Body of pancreas (tissue), 4 donors: ENCODE data around the gene ARRB2. TPM values are rescaled to one million over a fixed set of nuclear protein-coding genes. Genes with fewer than 3 reads are reported as not detected.
A peak's percentile ranks its signal among the peaks of the same experiment; 100 is the strongest.

Experiments
- ATAC-seq: fragments of 150-250 bp; one replicate; pipeline ENCODE4 v1.9.1; 2016
- DNase-seq, 4 donors: peaks; one replicate each; pipeline ENCODE4 v3.0.0-alpha.2; 2019
- H3K27ac ChIP-seq, 4 donors: fragments of 200-600 bp; sonication (generic); 1 replicate in 3 of 4; 2 replicates in 1 of 4; pipeline versions ENCODE4 v1.5.1 to v1.6.1; 2016 to 2019; ENCODE audit warnings: mild to moderate bottlenecking in 1 of 4, mixed read lengths in 1 of 4, moderate library complexity in 1 of 4
- H3K27me3 ChIP-seq, 2 donors: fragments of 200-600 bp; sonication (generic); one replicate each; pipeline ENCODE4 v1.6.0; 2016; ENCODE audit warnings: mild to moderate bottlenecking in 1 of 2
- H3K36me3 ChIP-seq, 2 donors: fragments of 200-600 bp; sonication (generic); replicated peaks in 1 of 2; 2 replicates each; pipeline ENCODE4 v1.5.1; 2016; ENCODE audit warnings: low read depth in 2 of 2; ENCODE audit not compliant: insufficient read depth in 1 of 2
- H3K4me1 ChIP-seq: fragments of 200-600 bp; sonication (generic); one replicate; pipeline ENCODE4 v1.6.0; 2016
- H3K4me3 ChIP-seq, 2 donors: fragments of 200-600 bp; sonication (generic); 1 replicate in 1 of 2; 2 replicates in 1 of 2; pipeline ENCODE4 v1.5.1; 2016 to 2019
- H3K9me3 ChIP-seq, 3 donors: fragments of 200-600 bp; sonication (generic); 1 replicate in 2 of 3; 2 replicates in 1 of 3; pipeline ENCODE4 v1.5.1; 2016
- POLR2A ChIP-seq, 3 donors: fragments of 450-650 bp; IDR thresholded peaks; one replicate each; pipeline ENCODE4 v1.6.1; 2016; ENCODE audit warnings: antibody characterized with exemption in 3 of 3, mild to moderate bottlenecking in 2 of 3
- WGBS, 2 donors: methylation state at CpG; one replicate each; pipeline ENCODE4 v1.1.5; 2017; 5-methylcytosine and 5-hydroxymethylcytosine counted together
- intact Hi-C: fragments of 100-400 bp; cut with DNase I; formaldehyde crosslinking; loops from one replicate; pipeline ENCODE4 v1.15.1; 2023
- total RNA-seq, 2 donors: library from RNA; depleted of rRNA; stranded (reverse); fragments of >200 nt; gene quantifications; one replicate each; pipeline ENCODE4 v1.1.0, GENCODE V29; 2016
- TF ChIP-seq, protein P1 (sequence below), 7 experiments: fragments of 450-650 bp in 4 of 7; fragments of 200-600 bp in 3 of 7; sonication (generic) in 3 of 7; IDR thresholded peaks; one replicate each; pipeline ENCODE4 v1.5.1; 2016 to 2019; ENCODE audit warnings: antibody characterized with exemption in 7 of 7

The ARRB2 gene
- total RNA-seq, 2 donors from 2014 or later: 12.5 to 13.2 TPM

GRCh38 chr17:4717791-4718190, 7.4 kb downstream of the ARRB2 start:
- ATAC-seq (no peak), DNase-seq (no peak)
- Histone ChIP-seq H3K27ac (no peak overlapping the region), H3K36me3 (peaks cover 0 to 2% of the 10 kb centered on the region in 2 donors), H3K4me3 (no peak overlapping the region), H3K27me3 (no peaks in the 10 kb centered on the region), H3K4me1 (peaks cover 34% of the 10 kb centered on the region), H3K9me3 (no peaks in the 10 kb centered on the region)
- intact Hi-C loops: no loop called here
- WGBS, 2 donors: 80 to 92% methylated on average over 14 to 17 of the region's 17 CpGs
- TF ChIP-seq, protein P1, sequence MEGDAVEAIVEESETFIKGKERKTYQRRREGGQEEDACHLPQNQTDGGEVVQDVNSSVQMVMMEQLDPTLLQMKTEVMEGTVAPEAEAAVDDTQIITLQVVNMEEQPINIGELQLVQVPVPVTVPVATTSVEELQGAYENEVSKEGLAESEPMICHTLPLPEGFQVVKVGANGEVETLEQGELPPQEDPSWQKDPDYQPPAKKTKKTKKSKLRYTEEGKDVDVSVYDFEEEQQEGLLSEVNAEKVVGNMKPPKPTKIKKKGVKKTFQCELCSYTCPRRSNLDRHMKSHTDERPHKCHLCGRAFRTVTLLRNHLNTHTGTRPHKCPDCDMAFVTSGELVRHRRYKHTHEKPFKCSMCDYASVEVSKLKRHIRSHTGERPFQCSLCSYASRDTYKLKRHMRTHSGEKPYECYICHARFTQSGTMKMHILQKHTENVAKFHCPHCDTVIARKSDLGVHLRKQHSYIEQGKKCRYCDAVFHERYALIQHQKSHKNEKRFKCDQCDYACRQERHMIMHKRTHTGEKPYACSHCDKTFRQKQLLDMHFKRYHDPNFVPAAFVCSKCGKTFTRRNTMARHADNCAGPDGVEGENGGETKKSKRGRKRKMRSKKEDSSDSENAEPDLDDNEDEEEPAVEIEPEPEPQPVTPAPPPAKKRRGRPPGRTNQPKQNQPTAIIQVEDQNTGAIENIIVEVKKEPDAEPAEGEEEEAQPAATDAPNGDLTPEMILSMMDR (IDR thresholded peaks at IDR 0.05): no peak
- TF ChIP-seq POLR2A (IDR thresholded peaks at IDR 0.05): no peak

GRCh38 chr17:4718276-4718675, 7.8 kb downstream of the ARRB2 start:
- DNase-seq (no peak), ATAC-seq (no peak)
- intact Hi-C loops: no loop called here
- WGBS, 2 donors: 94 to 96% methylated on average over 12 to 13 of the region's 13 CpGs
- peaks cover 35% of the 10 kb centered on the region for H3K4me1 ChIP-seq
- H3K27me3 ChIP-seq: no peaks in the 10 kb centered on the region
- no peaks in the 10 kb centered on the region for H3K9me3 ChIP-seq
- peaks cover 0 to 2% of the 10 kb centered on the region in 2 donors for H3K36me3 ChIP-seq
- no peak for TF ChIP-seq POLR2A (IDR thresholded peaks at IDR 0.05)
- TF ChIP-seq, protein P1 (IDR thresholded peaks at IDR 0.05): no peak
- no peak overlapping the region for H3K4me3 ChIP-seq
- no peak overlapping the region for H3K27ac ChIP-seq

DNA sequence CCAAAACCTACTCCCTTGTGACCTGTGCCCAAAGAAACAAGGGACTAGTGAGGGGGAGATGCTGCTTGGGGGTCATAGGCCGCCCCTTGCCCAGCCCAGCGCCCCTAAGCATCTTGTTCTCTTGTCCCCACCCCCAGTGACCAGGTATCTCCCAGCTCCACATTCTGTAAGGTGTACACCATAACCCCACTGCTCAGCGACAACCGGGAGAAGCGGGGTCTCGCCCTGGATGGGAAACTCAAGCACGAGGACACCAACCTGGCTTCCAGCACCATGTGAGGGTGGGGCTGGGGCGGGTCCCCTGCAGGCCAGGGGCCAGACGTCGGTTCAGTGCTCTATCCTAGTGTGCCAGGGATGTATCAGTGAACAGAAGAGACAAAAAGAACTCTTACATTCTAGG, 8.7 kb downstream of the ARRB2 start:
- Histone ChIP-seq H3K27ac (peak overlapping the region in 1 of 4 donors; percentile 22), H3K4me1 (peaks cover 35% of the 10 kb centered on the region), H3K36me3 (peaks cover 0 to 2% of the 10 kb centered on the region in 2 donors), H3K4me3 (no peak overlapping the region), H3K9me3 (no peaks in the 10 kb centered on the region), H3K27me3 (no peaks in the 10 kb centered on the region)
- ATAC-seq (no peak), DNase-seq (no peak)
- intact Hi-C loops: no loop called here
- WGBS, 2 donors: 85 to 87% methylated on average over 10 of the region's 10 CpGs
- TF ChIP-seq, protein P1 (IDR thresholded peaks at IDR 0.05): no peak
- TF ChIP-seq POLR2A (IDR thresholded peaks at IDR 0.05): no peak

DNA sequence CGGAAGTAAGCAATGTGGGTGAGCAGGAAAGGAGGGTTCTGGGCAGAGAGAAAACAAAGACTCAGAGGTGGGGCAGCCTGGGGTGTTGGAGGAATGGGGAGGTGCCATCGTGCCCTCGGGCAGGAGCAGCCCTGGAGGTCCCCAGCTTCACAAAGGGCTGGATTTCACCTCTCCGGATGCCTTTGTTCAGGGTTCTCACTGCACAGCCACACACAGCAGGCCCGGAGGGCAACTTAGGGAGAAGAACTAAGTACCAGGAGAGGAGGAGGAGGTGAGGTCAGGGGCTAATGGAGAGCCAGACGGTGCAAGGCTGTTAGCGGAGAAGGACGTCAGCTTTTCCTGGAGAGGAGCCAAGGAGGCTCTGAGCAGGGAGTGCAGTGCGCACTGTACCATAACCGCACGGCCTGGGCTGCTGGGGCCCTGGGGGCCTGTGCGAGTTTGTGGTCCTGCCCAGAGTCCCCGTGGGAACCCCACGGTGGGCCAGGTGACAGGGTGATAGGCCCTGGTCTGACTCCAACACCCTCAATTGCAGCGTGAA, 9.3 kb downstream of the ARRB2 start:
- peak; percentile 20 for ATAC-seq
- H3K9me3 ChIP-seq: no peaks in the 10 kb centered on the region
- peaks cover 0 to 2% of the 10 kb centered on the region in 2 donors for H3K36me3 ChIP-seq
- no peak overlapping the region for H3K4me3 ChIP-seq
- DNase-seq: peak; percentile 60 to 70 (median 68)
- peak overlapping the region; percentile 15 to 86 (median 50) for H3K27ac ChIP-seq
- 58 to 66% methylated on average over 7 to 15 of the region's 15 CpGs for WGBS, 2 donors
- H3K4me1 ChIP-seq: peaks cover 35% of the 10 kb centered on the region
- TF ChIP-seq, protein P1 (IDR thresholded peaks at IDR 0.05): no peak
- TF ChIP-seq POLR2A (IDR thresholded peaks at IDR 0.05): no peak
- no peaks in the 10 kb centered on the region for H3K27me3 ChIP-seq
- intact Hi-C loops: no loop called here

DNA sequence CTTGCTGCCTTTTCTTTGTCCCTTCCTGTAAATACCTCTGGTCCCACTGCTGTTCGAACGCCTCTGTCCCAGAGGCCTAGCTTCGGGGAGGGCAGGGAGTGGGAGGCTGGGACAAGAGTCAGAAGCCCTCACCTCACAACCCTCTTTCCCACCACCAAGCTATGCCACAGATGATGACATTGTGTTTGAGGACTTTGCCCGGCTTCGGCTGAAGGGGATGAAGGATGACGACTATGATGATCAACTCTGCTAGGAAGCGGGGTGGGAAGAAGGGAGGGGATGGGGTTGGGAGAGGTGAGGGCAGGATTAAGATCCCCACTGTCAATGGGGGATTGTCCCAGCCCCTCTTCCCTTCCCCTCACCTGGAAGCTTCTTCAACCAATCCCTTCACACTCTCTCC, 10.4 kb downstream of the ARRB2 start:
- Histone ChIP-seq H3K36me3 (peaks cover 0 to 2% of the 10 kb centered on the region in 2 donors), H3K4me1 (peaks cover 35% of the 10 kb centered on the region), H3K4me3 (no peak overlapping the region), H3K9me3 (no peaks in the 10 kb centered on the region), H3K27ac (peak overlapping the region; percentile 73 to 86 (median 82)), H3K27me3 (no peaks in the 10 kb centered on the region)
- WGBS, 2 donors: 81 to 91% methylated on average over 7 of the region's 7 CpGs
- ATAC-seq (no peak), DNase-seq (no peak)
- TF ChIP-seq, protein P1 (IDR thresholded peaks at IDR 0.05): no peak
- no peak for TF ChIP-seq POLR2A (IDR thresholded peaks at IDR 0.05)
- intact Hi-C loops: no loop called here
